Memory B cell (primary cell): ENCODE data around the gene IER5.
"Not testable (repeated sequence)": the region's sequence is repeated elsewhere in the genome, so short reads cannot be mapped to it uniquely, and the experiment has no call there.

Source experiments
- ATAC-seq: fragments of 150-1000 bp; cut with Tn5 transposase; 2 replicates; pipeline ENCODE4 v1.10.0; 2021; ENCODE audit warnings: low read depth, mild to moderate bottlenecking, moderate library complexity
- DNase-seq, 2 donors: peaks; one replicate each; pipeline ENCODE4 v3.0.0; 2022; ENCODE audit warnings: low spot score in 2 of 2
- H3K27ac Mint-ChIP-seq: one replicate; pipeline ENCODE4 v1.8.0; 2022; ENCODE audit warnings: mild to moderate bottlenecking, moderate library complexity, mixed read lengths
- H3K27me3 Mint-ChIP-seq: one replicate; pipeline ENCODE4 v1.8.0; 2022; ENCODE audit warnings: mixed read lengths
- H3K36me3 Mint-ChIP-seq: one replicate; pipeline ENCODE4 v1.8.0; 2022; ENCODE audit warnings: mild to moderate bottlenecking, mixed read lengths
- H3K4me1 Mint-ChIP-seq: one replicate; pipeline ENCODE4 v1.8.0; 2022; ENCODE audit warnings: mixed read lengths
- H3K4me3 Mint-ChIP-seq: one replicate; pipeline ENCODE4 v1.8.0; 2022; ENCODE audit warnings: mild to moderate bottlenecking, moderate library complexity, mixed read lengths
- H3K9me3 Mint-ChIP-seq: one replicate; pipeline ENCODE4 v1.8.0; 2022; ENCODE audit warnings: mixed read lengths

Gene IER5

DNA sequence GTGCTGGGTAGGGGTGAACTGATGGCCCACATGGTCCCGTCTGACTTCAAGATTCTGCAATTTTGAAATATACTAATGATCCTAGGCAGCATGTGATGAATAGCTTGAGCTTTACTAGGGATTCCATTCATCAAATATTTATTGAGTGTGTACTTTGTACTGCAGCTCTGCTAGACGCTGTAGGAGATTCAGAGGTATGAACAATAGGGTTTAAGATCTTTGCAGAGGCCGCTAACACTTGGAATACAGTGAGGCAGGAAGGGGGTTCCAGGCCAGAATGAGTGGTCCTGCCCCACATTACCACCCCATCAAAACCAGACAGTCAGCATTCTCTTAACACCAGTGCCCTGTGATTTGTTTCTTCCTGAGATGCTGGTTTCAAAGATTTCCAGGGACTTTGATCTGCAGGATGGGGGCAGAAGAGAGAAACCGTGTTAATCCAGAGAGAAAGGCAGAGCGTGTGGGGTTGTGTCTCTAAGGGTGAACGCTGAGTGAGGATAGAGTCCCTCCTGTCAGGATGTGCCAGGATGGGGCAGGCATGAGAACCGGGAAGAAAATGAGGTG lies 19.9 kb downstream of the IER5 start:
- no peak overlapping the region for H3K27ac Mint-ChIP-seq
- ATAC-seq (no peak), DNase-seq (no peak)
- no peak overlapping the region for H3K4me3 Mint-ChIP-seq
- H3K27me3 Mint-ChIP-seq, result no peaks in the 10 kb centered on the region
- peaks cover 31% of the 10 kb centered on the region for H3K4me1 Mint-ChIP-seq
- no peaks in the 10 kb centered on the region for H3K36me3 Mint-ChIP-seq
- H3K9me3 Mint-ChIP-seq, result no peaks in the 10 kb centered on the region

DNA sequence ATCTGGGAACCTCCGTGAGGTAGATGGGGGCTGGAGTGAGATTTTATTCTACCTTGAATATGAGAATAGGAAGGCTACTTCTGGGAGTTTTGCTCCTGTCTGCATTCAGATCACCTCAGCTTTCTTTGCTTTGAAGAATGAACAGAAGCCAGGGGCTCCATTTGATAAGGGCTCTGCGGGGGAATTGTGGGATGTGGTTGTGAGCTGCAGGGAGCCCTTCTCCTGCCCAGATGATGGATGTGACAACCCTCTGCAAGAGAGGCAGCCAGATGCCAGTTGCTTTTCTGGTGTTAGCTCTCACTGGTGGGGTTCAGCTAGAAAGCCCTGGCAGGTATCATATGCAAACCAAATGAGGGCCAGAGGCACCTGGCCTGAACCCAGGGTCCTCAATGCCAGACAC lies 21.5 kb downstream of the IER5 start:
- Mint-ChIP-seq H3K27ac (no peak overlapping the region), H3K9me3 (no peaks in the 10 kb centered on the region), H3K27me3 (no peaks in the 10 kb centered on the region), H3K4me3 (no peak overlapping the region), H3K4me1 (peaks cover 32% of the 10 kb centered on the region), H3K36me3 (no peaks in the 10 kb centered on the region)
- no peak for ATAC-seq
- no peak for DNase-seq

DNA sequence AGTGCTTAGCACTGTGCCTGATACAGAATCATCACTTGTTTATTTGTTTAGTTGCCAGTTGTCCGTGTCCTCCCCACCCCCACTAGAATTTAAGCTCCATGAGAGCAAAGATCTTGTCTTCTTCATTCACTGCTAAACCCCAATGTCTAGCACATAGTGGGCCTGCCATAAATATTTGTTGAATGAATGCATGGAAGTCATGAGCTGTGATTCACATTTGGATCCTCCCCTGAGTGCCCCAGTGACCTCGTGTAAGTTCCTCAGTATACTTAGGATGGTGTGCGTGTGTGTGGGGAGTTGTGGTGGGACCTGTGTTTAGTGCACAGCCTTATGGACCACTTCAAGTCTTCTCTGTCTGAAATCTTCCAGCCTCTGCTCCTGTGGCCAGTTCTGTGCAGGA lies 23.1 kb downstream of the IER5 start:
- no peaks in the 10 kb centered on the region for H3K27me3 Mint-ChIP-seq
- no peak overlapping the region for H3K27ac Mint-ChIP-seq
- ATAC-seq, result no peak

DNA sequence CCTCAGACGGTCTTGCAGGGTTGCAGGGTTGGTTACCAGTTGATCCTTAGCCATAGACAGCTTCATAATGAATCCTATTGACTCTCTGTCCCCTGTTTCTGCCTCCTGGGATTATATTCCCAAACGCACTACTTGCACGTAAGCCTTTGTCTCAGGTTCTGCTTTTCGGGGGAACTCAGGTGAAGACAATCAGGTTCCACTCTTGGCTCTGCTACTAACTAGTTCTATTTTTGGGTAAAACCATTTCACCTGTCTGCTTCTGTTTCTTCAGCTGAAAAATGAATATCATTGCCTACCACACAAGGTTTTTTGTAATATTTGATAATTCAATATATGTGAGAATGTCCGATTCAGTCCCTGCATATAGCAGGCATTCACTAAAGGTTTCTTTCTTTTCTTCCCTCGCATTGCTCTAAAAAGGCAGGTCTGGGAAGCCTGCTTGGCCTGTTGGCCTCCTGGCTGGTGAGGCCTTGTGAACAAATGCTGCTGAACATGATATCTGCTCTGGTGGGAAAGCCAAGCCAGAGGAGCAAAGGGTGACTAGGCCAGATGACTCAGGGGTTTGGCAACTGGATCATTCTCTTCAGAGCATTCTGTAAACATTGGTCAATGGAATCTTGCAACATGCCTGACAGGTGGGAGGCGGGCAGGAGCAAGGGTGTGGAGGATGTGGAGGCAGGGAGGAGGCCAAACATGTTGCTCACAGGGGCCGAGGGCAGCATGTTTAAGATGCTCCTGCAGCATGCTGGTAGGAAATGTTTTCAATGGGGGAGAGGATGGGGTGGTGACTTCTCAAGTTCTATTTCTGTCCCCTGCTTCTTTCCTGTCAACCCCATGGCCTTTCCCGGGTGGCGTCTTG lies 23.8 kb downstream of the IER5 start:
- no peak overlapping the region for H3K27ac Mint-ChIP-seq
- H3K4me3 Mint-ChIP-seq, result peak overlapping the region; percentile 42
- no peaks in the 10 kb centered on the region for H3K9me3 Mint-ChIP-seq
- ATAC-seq (peak; percentile 51), DNase-seq (no peak)
- peaks cover 24% of the 10 kb centered on the region for H3K4me1 Mint-ChIP-seq
- no peaks in the 10 kb centered on the region for H3K36me3 Mint-ChIP-seq
- H3K27me3 Mint-ChIP-seq, result no peaks in the 10 kb centered on the region

More for the DNA sequence above, 23.1 kb downstream of the IER5 start:
- H3K9me3 Mint-ChIP-seq, result no peaks in the 10 kb centered on the region
- no peak for DNase-seq
- H3K4me1 Mint-ChIP-seq, result peaks cover 28% of the 10 kb centered on the region
- no peaks in the 10 kb centered on the region for H3K36me3 Mint-ChIP-seq
- H3K4me3 Mint-ChIP-seq, result no peak overlapping the region

DNA sequence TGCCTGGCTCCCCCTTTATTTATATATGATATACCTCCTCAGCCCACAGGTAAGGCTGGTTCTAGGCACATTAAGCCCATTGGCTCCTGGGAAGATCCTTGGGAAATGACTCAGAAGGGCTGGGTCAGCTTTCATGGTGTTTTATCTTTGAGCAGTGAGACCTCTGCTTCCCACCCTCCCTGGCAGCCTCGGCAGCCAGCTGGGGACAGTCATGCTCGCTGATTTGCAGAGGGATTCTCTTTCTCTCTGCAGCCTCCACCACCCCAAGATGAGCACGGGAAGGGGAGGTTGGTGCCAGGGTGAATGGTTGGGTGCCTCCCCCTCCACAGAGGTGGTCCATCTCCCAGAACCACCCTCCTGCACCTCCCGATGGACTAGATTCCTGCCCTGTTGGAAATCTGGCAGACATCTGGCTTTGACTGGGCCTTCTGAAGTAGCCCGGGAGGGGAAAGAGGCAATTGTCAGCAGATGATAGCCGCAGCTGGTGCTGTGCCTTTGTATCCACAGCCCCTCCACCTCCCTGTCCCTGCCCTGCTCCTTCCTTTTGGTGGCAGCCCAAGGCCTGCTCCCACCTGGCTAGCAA lies 24.6 kb downstream of the IER5 start:
- no peak overlapping the region for H3K27ac Mint-ChIP-seq

DNA sequence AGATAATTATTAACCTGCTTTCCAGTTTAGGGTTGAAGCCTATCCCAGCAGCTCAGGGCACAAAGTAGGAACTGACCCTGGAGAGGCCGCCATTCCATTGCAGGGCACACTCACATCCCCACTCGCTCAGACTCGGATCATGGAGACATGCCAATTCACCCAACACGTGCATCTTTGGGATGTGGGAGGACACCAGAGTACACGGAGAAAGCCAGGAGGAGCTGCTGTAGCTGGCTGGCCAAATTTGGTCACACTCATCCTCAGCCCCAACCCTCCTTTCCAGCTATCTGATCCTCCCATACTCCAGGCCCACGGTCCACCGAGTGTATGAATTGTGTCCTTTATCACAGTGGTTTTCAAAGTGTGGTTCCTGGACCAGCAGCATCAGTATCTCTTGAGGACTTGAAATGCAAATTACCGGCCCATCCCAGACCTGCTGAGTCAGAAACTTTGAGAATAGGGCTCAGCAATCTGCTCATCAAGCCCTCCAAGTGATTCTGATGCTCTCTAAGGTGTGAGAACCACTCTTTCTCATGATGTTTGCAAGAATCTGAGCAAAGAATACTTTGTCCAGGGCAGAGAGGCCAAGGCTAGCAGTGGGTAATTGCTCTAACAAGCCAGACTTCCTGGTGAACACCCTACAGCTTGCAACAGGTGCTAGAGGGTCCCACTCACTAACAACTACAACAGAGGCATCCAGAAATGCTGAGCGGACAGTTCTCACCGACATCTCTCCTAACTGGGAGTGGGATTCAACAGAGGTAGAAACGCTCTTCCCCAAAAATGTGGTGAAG lies 26.3 kb downstream of the IER5 start:
- ATAC-seq (no peak), DNase-seq (no peak)
- Mint-ChIP-seq H3K27me3 (no peaks in the 10 kb centered on the region), H3K27ac (no peak overlapping the region), H3K4me1 (peaks cover 27% of the 10 kb centered on the region), H3K4me3 (no peak overlapping the region), H3K9me3 (no peaks in the 10 kb centered on the region), H3K36me3 (no peaks in the 10 kb centered on the region)

More for the DNA sequence above, 24.6 kb downstream of the IER5 start:
- Mint-ChIP-seq H3K4me1 (peaks cover 24% of the 10 kb centered on the region), H3K9me3 (no peaks in the 10 kb centered on the region), H3K36me3 (no peaks in the 10 kb centered on the region), H3K4me3 (no peak overlapping the region), H3K27me3 (no peaks in the 10 kb centered on the region)
- no peak for DNase-seq
- ATAC-seq, result no peak

DNA sequence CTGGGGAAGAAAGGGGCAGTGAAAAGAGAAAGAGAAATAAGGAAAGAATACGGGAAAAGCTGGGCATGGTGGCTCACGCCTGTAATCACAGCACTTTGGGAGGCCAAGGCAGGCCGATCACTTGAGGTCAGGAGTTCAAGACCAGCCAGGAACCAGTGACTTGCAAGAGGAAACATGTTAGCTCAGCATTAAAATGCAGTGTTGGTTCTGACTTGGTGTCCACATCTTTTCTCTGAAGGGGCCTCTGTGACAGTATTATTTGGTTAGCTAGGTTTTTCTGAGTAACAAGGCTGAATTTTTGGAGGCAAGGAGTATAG lies 26.8 kb downstream of the IER5 start:
- peaks cover 25% of the 10 kb centered on the region for H3K4me1 Mint-ChIP-seq
- no peak overlapping the region for H3K4me3 Mint-ChIP-seq
- H3K27ac Mint-ChIP-seq, result no peak overlapping the region
- ATAC-seq (no peak), DNase-seq (no peak)
- no peaks in the 10 kb centered on the region for H3K27me3 Mint-ChIP-seq
- no peaks in the 10 kb centered on the region for H3K9me3 Mint-ChIP-seq
- no peaks in the 10 kb centered on the region for H3K36me3 Mint-ChIP-seq

DNA sequence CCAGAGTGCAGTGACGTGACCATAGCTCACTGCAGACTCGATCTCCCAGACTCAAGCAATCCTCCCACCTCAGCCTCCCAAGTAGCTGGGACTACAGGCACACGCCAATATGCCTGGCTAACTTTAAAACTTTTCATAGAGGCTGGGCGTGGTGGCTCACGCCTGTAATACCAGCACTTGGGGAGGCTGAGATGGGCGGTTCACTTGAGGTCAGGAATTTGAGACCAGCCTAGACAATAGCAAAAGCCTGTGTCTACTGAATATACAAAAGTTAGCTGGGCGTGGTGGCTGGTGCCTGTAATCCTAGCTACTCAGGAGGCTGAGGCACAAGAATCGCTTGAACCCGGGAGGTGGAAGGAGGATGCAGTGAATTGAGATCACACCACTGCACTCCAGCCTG lies 27.5 kb downstream of the IER5 start:
- not testable (repeated sequence) for H3K4me3 Mint-ChIP-seq, H3K27ac Mint-ChIP-seq, H3K36me3 Mint-ChIP-seq, H3K27me3 Mint-ChIP-seq, DNase-seq, H3K9me3 Mint-ChIP-seq, ATAC-seq
- H3K4me1 Mint-ChIP-seq, result peaks cover 27% of the 10 kb centered on the region

DNA sequence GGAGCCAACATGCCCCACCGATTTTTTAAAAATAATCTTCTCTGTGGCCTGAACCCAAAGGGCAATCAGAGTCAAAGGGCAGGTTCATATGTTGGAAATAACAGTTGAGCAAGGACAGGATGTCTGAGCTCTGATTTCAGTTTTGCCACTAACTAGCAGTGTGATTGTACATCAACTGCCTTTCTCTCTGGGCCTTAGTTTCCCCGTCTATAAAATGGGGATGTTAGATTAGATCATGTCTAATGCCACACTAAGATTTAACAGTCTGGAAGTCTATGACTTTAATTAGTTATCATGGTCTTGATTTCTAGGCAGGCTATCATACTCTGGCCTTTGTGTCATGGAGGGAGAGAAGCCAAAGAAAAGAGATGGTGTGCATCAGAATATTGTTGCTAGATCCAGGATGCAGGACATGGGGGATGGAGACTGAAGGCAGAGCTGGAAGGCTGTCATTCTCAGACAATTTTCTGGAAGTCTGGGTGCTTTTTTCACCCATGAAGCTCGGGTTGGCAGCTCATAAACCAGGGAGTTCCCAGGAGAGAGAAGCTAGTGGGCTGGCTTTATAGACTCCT lies 28.4 kb downstream of the IER5 start:
- no peaks in the 10 kb centered on the region for H3K36me3 Mint-ChIP-seq
- no peak overlapping the region for H3K4me3 Mint-ChIP-seq
- DNase-seq (no peak), ATAC-seq (no peak)
- no peaks in the 10 kb centered on the region for H3K9me3 Mint-ChIP-seq
- no peak overlapping the region for H3K27ac Mint-ChIP-seq
- H3K27me3 Mint-ChIP-seq, result no peaks in the 10 kb centered on the region
- peaks cover 22% of the 10 kb centered on the region for H3K4me1 Mint-ChIP-seq

DNA sequence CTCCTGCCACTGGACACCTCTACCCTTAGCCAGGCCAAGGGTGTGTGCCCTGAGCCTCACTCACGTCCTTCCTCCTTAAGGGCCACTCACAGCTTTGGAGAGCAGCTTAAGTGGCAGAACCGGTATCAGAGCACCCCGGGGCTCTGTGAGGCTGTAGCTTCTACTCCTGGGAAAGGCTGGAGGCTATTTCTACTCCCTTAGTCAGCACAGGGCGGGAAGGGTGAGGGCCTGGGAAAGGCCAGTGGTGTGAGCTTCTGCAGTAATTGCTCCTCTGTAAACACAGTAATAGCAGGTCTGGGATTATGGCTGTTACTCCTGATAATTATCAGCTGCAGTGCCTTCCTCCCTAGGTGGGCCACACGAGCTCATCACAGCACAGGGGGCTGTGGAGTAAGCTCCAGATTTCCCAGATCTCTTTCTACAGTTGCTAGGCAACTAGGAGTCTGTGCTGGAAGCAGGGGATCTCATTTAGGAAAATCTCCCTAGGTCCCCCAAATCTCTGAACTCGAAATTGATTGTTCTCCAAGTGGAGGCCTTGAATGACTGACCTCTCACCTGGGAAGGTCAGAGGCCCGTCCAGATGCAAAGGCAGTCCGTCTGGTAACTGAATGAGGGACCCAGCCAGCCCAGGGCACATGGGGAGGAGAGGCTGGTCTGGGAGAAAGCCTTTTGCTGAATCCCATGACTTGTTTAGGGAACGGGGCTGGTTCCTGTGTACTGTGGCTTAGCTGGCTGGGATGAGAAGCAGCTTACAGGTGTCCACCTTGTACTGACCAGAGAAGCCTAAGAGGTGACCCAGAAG lies 29.3 kb downstream of the IER5 start:
- Mint-ChIP-seq H3K4me3 (no peak overlapping the region), H3K9me3 (no peaks in the 10 kb centered on the region), H3K4me1 (peaks cover 19% of the 10 kb centered on the region), H3K27ac (no peak overlapping the region), H3K36me3 (no peaks in the 10 kb centered on the region), H3K27me3 (no peaks in the 10 kb centered on the region)
- DNase-seq, result no peak
- no peak for ATAC-seq

DNA sequence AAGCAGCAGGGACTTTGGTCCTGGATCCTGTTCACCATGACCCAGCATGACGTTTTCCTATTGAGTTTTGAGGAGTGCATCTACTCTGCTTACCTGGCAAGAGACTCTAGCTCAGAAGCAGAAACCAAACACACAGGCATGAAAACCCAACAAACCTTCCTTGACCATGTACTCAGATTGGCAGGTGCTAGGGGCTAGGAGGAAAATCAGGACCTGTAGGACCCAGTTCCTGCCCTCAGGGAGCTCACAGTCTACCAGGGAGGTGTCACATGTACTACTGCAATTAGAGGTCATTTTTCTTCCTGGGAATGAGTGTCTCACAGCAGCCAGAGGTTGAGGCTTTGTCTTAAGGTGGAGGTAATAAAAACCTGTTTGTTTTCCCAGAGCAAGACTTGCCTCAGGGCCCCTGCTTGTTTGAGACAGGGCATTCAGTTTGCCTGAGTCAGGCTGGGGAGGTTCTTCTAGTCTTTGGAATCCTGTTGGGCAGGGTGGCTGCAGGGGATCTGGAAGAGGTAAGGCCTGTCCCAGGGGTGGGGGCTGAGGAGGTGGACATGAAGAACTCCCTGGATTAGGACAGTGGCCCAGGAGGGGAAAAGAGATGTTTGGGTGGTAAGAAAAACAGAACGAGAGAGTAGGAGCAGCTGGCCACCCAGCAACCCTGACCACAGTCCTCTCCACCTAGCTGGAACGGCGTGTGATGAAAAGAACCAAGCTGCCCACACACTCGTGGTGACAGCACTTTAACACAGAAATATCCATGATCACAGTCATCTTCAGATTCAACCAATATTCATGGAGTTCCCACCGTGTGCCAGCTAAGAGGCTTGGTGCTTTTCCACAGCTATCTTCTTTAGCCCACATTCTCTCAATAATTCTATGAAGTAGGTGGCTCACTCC lies 30.8 kb downstream of the IER5 start:
- H3K4me1 Mint-ChIP-seq, result peaks cover 24% of the 10 kb centered on the region
- H3K27me3 Mint-ChIP-seq, result no peaks in the 10 kb centered on the region
- no peaks in the 10 kb centered on the region for H3K9me3 Mint-ChIP-seq
- H3K4me3 Mint-ChIP-seq, result no peak overlapping the region
- H3K36me3 Mint-ChIP-seq, result no peaks in the 10 kb centered on the region
- DNase-seq (no peak), ATAC-seq (no peak)
- peak overlapping the region; percentile 46 for H3K27ac Mint-ChIP-seq

DNA sequence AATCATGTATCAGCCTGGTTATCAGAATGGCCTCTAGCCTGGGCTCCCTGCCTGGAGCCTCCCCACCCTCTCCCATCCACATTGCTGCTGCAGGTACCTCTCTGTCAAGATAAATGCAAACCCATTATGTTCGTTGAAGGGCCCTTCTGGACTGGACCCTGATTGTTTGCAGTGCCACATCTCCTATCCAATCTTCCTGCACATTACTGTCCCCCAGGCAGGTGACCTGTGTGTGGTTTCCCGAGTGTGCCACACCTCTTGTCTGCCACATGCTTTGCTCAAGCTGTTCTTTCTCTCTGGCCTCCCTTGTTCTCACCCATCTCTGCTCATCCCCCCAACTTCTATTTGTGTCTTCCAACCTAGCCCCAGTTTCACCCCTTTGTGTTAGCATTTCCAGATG lies 32.4 kb downstream of the IER5 start:
- DNase-seq, result no peak
- Mint-ChIP-seq H3K4me1 (peaks cover 28% of the 10 kb centered on the region), H3K9me3 (no peaks in the 10 kb centered on the region), H3K36me3 (no peaks in the 10 kb centered on the region), H3K27me3 (no peaks in the 10 kb centered on the region), H3K4me3 (no peak overlapping the region), H3K27ac (no peak overlapping the region)
- no peak for ATAC-seq

DNA sequence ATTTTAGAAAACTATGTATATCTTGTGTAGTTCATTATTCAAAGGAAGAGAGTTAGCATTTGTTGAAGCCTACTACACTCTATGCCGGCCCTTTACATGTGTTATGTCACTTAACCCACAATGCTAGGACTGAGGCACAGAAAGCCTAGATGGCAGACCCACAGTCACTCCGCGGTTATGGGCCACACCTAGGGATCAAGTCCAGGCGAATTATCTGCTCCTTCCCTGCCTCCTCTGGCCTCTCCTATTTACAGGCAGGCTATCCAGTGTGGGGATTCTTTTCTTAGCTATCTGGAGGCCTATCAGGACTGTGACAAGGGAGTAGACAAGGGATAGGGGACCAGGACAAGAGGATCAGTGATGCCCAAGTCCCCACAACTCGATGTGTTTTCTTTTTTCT lies 33.0 kb downstream of the IER5 start:
- ATAC-seq (no peak), DNase-seq (no peak)
- H3K27ac Mint-ChIP-seq, result no peak overlapping the region
- H3K27me3 Mint-ChIP-seq, result no peaks in the 10 kb centered on the region
- no peak overlapping the region for H3K4me3 Mint-ChIP-seq
- peaks cover 30% of the 10 kb centered on the region for H3K4me1 Mint-ChIP-seq
- H3K9me3 Mint-ChIP-seq, result no peaks in the 10 kb centered on the region
- no peaks in the 10 kb centered on the region for H3K36me3 Mint-ChIP-seq
